AG04449 (cell line): Measurements from ENCODE around the gene RAB3A.

Experiments
- CTCF ChIA-PET: fragments of 350-600 bp; formaldehyde crosslinking; extraction: SDS; loops from one replicate; lab custom pipeline; 2021; ENCODE audit warnings: antibody characterized with exemption; lab: Yijun Ruan, JAX
- POLR2A ChIA-PET: fragments of 400-600, 350-600 bp; formaldehyde crosslinking; extraction: SDS; loops from one replicate; lab custom pipeline; 2020; ENCODE audit warnings: antibody characterized with exemption, inconsistent platforms; lab: Yijun Ruan, JAX
- DNase-seq: peaks from one replicate; pipeline ENCODE4 v3.0.0-alpha.2; 2010; ENCODE audit warnings: low read depth, low spot score
- H3K4me3 ChIP-seq: 2 replicates; pipeline ENCODE4 v1.5.1; 2011; ENCODE audit warnings: low read depth, mild to moderate bottlenecking, control low read depth, low read length
- CTCF ChIP-seq: IDR thresholded peaks from one replicate; pipeline ENCODE4 v1.5.1; 2011; ENCODE audit warnings: mild to moderate bottlenecking, moderate library complexity, low read length, control low read depth, inconsistent platforms; ENCODE audit not compliant: insufficient read depth; ENCODE audit errors: missing control alignments

The RAB3A gene

GRCh38 chr19:18245297-18245696, 41.5 kb upstream of the RAB3A start:
- no peak for TF ChIP-seq CTCF
- CTCF ChIA-PET = interaction anchor here (0.7 to 1.8 kb wide), 6 partner anchors 8 to 152 kb away, joined by 3 to 13 read pairs (median 4); a partner anchor contains a TSS
- DNase-seq = no peak
- H3K4me3 ChIP-seq = no peak overlapping the region
- POLR2A ChIA-PET = interaction anchor here (0.6 to 0.8 kb wide), 2 partner anchors 9 to 11 kb away, joined by 3 read pairs; no protein-coding TSS in a partner anchor

DNA sequence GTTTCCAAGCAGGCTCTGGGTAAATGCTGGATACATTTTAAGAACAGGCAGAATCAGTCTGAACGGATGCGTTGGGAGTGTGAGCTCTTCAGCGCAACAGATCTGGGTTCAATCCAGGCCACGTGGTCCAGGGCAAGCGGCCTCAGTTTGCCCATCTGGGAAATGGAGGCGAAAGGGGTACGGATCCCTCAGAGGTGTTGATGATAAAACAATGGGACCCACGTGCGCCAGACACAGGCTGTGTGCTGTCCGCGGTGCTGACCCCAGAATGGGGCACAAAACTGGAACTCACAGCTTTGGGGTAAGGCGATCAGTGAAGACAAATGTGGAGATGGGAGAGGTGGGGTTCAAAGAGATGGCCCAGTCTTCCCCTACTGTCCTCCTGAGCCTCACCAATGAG, 35.5 kb upstream of the RAB3A start:
- H3K4me3 ChIP-seq = no peak overlapping the region
- ChIA-PET CTCF (interaction anchor here (0.8 to 4.0 kb wide), 4 partner anchors 8 to 89 kb away, joined by 3 to 24 read pairs (median 6); no protein-coding TSS in a partner anchor), POLR2A (interaction anchor here (1.0 kb wide), 1 partner anchor 42 kb away, joined by 3 read pairs; the partner anchor contains the start of gene JUND)
- no peak for DNase-seq
- no peak for TF ChIP-seq CTCF

DNA sequence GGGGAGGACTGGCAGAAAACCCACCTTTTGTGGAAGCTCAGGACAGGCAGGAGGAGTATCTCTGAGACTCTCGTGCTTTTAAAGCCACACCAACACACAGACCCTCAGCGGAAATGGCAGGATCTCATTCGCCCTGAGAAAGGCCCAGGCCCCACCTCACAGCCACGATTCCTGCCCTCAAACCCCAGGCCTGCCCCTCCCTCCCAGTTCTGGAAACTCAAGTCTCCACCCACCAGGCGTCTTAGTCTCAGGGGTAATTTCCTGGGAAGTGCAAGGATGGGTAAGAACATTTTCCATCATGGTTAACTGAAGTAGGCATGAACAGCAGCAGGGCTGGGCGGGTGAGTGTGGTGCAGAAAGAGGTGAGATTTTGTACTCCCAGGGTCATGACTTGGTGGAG, 30.4 kb upstream of the RAB3A start:
- no peak for DNase-seq
- no peak for TF ChIP-seq CTCF
- H3K4me3 ChIP-seq = no peak overlapping the region
- CTCF ChIA-PET = interaction anchor here (2.9 kb wide), 1 partner anchor 19 kb away, joined by 17 read pairs; no protein-coding TSS in a partner anchor
- POLR2A ChIA-PET = no interaction called here

GRCh38 chr19:18233224-18233825, 29.5 kb upstream of the RAB3A start:
- no peak overlapping the region for H3K4me3 ChIP-seq
- POLR2A ChIA-PET = no interaction called here
- no peak for TF ChIP-seq CTCF
- CTCF ChIA-PET = interaction anchor here (0.8 to 2.9 kb wide), 8 partner anchors 9 to 120 kb away, joined by 3 to 17 read pairs (median 4); a partner anchor contains a TSS
- no peak for DNase-seq

DNA sequence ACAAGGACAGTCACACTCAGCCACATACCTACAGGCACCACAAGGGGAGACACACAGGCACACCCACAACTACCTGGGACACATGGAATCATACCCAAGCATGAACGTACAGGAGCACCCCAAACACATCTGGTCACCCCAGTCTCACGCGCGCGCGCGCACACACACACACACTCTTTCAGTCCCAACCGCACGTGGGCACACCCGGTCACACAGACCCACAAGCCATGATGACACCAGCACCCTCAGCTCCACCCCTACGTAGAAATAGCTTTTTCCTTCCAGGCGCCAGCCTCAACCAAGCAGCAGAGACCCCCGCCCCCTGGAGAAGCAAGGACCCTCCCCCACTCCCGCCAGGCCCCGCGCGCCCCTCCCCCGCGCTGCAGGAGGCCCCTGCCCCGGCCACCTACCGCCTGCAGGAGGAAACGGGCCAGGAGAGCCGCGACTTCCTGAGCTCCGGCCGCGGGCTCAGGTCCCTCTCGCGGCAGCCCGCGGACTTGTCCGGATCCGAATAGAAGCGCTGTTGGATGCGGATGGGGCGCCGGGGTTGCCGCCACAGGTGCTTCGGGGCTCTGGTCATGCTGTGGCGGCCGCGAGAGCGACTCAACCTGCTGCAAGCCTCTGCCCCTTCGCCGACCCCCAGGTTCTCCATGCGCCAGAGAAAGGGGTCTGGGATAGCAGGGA, 28.8 kb upstream of the RAB3A start:
- TF ChIP-seq CTCF = no peak
- POLR2A ChIA-PET = no interaction called here
- CTCF ChIA-PET = interaction anchor here (0.8 to 2.0 kb wide), 11 partner anchors 8 to 120 kb away, joined by 3 to 12 read pairs (median 3); a partner anchor contains a TSS
- DNase-seq = no peak
- H3K4me3 ChIP-seq = no peak overlapping the region

GRCh38 chr19:18231775-18232174, 27.9 kb upstream of the RAB3A start:
- POLR2A ChIA-PET = no interaction called here
- CTCF ChIA-PET = interaction anchor here (0.9 to 2.0 kb wide), 7 partner anchors 8 to 63 kb away, joined by 3 to 12 read pairs (median 3); no protein-coding TSS in a partner anchor
- no peak overlapping the region for H3K4me3 ChIP-seq
- DNase-seq = no peak
- TF ChIP-seq CTCF = no peak
